Anterior cingulate cortex (tissue), 58 donors: ENCODE data around the gene SOHLH1.

ENCODE experiments used
- DNase-seq, 58 donors: peaks; one replicate each; lab custom pipeline; 2025; lab: John Stamatoyannopoulos, UW

The SOHLH1 gene

DNA sequence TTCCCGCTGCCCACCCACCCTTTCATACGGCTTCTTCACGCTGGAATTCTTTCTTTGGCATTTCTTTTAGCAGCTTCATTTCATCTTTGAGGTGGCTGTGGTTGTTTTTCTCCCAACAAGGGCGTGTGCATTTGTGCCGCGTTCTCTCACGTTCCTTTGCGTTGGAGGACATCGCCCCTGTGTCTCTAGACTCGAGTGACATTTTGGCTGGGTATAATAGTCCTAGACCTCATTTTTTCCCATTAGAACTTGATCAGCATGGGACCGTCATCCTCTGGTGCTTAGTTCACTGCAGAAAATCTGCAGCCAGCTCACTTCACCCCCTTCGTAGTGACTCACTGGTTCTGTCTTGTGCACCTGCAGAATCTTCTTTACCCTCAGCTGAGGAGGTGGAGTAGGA, 32.2 kb upstream of the SOHLH1 start:
- no peak for DNase-seq

DNA sequence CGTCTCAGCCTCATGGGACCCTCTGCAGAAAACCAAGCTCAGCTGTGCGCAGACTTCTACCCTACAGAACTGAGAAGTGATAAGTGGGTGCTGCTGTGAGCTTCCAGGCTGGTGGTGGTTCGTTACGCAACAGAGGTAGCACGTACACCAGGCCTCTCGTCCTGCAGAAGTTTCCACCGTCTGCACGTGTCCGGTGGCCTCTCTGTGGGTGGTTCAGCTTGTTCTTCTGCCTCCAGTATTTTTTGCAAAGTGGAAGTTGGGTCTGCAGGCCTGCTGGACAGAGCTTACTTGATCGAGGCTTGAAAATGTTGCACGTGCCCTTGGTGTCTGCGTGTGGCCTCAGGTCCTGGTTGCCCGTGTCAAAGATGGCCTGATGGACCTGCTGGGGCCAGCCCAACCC, 30.2 kb upstream of the SOHLH1 start:
- DNase-seq = no peak

DNA sequence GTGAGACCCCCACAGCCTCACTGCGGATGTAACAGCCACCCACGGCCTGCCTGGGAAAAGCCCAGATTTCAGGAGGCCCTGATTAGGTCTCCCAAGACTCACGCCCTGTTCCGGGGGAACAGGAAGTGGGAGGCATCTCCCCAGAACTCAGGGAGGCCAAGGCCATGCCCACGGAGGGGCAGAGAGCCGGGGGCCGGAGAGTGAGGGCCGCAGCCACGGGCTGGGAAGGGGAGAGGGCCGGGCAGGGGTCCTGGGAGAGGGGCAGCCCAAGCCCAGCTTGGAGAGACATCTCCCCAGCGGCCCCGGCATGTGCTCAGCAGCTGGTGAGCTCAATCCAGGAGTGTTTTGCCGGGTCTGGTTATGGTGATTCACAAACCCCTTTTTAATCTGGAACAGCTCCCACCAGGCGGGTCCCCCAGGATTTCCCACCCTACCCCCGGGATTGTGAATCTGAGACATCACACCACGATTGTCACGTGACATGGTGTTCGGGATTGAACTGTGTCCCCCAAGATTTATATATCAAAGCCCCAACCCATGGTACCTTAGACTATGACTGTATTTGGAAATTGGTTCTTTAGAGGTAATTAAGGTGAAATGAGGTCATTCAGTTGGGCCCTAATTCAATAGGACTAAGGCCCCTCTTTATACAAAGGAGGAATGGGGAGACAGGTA, 29.3 kb upstream of the SOHLH1 start:
- DNase-seq = no peak

DNA sequence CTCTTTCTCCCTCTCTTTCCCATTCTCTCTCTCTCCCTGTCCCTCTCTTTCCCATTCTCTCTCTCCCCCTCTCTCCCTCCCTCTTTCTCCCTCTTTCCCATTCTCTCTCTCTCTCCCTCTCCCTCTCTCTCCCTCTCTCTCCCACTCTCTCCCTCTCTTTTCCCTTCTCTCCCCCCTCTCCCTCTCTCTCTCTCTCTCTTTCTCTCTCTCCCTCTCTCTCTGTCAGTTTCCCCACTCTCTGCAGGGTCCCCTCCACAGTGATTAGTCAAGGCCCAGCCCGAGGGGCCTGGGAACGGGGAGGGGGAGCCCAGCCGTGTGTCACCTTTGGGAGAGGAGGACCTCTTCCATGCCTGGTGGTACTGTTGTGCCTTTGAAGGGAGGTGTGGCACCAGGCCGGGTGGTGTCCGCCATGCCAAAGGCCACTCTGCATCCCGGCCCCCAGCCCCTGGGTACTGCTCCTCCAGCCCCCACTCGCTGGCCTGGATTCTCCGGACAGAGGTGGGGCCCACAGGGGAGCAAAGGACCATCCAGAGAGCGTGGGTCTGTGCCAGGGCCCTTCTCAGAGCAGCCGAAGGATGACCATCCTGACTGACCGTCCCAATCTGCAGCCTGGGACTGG, 28.1 kb upstream of the SOHLH1 start:
- no peak for DNase-seq

DNA sequence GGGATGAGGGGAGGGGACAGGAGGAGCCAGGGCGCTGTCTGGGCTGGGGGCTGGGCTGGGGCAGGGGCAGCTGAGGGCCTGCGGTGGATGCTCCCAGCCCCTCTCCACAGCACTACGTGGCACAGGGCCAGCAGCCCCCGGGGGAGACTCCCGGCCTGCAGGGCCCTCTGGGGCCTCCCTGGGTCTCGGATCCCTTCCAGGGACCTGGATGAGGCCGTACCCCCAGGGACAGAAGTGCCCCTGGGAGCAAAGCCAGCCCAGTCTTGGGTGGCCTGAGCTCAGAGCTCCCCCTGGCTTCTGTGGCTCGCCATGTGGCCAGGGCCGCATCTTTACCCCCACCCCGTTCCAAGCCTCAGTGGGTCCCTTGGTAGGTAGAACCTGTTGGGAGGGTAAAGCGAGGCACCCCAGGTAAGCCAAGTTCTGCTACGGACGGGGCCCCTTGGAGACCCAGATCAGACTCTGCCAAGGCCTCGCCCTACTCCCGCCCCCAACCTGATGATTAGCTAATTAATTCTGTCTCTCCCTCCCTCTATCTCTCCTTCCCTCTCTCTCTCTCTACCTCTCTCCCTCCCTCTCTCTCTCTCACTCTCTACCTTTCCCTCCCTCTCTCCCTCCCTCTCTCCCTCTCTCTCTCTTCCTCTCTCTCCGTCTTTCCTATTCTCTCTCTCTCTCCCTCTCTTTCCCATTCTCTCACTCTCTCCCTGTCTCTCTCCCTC, 27.0 kb upstream of the SOHLH1 start:
- no peak for DNase-seq

DNA sequence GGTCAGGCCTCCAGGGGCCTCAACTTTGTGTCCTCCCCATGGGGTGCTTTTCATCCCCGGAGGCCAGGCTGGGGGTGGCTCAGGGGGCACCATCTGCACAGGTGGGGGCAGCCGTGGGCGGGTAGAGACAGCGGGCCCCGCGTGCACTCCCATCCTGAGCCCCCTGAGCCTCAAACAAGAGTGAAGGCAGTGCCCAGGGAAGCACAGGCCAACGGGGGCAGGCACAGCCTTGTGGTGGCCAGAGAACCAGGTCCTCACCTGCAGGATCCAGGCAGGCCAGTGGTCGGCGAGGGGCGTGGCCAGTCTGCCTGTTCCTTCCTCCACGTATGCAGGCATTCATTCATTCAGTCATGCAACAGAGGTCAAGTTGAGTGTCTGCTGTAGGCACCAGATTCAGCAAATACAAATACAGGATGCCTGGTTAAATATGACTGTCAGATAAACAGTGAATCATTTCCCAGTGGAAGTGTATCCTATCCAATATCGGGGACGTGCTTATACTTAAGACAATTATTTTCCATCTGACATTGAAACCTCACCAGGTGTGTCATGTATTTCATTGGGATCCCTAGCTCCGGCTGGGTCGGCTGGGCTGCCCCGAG, 25.0 kb upstream of the SOHLH1 start:
- DNase-seq = no peak

DNA sequence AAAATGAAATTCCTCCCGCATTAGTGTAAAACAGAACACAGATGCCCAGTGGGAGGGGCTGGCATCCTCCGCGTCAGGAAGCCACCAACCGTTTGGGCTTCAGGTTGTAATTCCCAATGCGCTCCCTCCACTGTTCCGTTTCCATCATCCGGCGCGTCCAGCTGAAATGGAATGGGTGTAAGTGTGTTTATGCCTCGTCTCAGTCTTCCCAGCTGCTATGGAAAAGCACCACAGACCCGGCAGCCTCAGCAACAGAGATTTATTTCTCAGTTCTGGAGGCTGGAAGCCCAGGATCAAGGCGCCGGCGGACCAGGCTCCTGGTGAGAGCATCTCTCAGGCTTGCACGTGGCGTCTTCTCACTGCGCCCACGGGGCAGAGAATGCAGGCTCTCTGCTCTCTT, 23.1 kb upstream of the SOHLH1 start:
- DNase-seq = peak in 24 of 58 donors; percentile 10 to 79 (median 32)

DNA sequence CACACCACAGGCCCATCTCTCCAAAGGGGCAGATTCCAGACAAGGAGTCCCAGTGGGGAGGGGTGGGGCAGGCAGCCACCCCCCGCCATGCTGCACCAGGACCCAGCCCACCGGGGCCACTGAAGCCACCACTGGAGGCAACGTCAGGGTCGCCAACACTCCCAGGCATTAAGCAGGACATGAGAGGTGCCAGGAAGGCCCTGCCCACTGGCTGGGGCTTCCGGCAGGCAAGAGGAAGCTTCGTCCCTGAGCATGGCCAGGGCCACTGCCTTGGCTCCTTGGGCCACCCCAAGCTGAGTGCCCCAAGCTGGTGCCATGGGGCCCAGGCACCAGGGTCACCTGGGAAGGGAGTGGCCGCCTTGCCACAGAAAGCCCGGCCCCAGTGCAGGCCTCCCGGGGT, 20.2 kb upstream of the SOHLH1 start:
- DNase-seq = no peak

DNA sequence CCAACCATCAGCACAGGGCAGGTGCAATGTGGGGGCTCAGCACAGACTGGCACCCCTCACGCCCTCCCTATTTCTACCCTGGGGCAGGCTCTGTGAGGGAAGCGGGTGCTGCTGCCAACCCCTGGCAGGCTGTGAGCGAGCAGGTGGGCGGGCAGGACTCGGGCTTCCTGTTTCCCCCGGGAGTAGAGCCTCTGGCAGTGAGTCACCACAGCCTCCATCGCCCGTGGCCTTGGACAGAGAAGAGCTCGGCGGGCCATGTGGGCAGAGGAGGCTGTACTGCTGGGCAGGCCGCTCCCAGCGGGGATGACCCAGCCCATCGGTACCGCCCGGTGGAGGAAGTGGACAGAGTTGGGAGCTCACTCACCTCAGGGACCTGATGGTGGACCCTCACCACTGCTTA, 19.3 kb upstream of the SOHLH1 start:
- peak in 26 of 58 donors; percentile 12 to 68 (median 35) for DNase-seq

DNA sequence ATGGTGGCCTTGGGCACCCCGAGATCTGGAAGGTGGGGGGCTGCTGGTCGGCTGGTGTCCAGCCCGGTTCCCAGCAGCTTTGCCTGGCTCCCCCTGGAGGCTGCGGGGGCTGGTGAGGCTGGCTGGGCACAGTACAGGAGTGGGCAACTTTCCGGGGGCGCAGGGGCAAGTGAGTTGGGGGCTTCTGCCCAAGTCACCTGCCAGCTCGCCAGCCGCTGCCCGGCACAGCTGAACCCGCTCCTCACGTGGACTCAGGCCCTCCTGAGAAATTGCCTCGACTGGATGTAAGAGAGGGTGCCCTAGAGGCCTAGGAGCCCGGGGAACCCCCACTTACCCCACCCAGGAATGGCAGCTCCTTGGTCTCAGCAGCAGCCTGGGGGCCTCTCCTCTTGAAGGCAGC, 18.1 kb upstream of the SOHLH1 start:
- no peak for DNase-seq

DNA sequence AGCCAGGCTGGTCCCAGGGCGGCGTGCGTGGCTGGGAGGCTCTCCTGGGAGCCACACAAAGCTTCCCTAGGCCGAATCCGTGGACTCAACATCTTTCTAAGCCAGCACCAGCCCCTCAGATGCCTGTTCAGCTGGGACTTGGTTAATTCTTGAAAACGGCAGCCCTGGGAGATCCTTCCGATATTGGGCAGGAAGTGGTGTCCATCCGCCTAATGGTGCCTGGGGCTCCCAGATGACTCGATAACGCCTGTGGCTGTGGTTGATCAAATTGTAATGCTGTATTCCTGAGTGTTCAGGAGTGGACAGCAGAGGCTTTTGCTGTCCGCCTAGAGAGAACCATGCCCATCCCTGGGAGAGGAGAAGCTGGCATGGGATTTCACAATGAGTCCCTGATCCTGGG, 16.8 kb upstream of the SOHLH1 start:
- no peak for DNase-seq

DNA sequence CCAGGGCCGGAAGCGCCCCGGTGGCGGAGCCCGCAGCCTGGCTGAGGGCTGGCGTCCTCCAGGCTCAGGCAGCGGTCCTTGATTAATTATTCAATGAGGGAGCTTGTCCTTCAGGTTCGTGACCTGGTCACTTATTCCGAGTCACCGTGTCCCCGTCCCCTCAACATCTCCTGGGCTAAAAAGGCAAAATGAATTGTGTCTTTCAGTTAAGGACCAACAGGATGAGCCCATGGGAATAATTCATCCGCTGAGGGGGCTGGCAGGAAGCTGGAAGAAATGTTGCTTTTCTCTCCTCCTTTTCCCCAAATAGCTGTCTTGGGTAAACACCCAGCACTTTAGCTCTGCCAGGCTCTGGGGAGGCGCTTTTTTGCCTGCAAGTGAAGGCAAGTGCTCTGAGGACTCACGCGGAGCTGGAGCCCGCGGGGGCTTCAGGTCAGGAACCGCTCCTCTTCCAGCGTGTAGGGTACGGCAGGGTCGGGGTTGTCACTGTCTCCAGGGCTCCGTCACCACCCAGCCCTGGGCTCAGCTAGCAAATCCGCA, 15.8 kb upstream of the SOHLH1 start:
- DNase-seq = peak in 9 of 58 donors; percentile 11 to 44 (median 26)

DNA sequence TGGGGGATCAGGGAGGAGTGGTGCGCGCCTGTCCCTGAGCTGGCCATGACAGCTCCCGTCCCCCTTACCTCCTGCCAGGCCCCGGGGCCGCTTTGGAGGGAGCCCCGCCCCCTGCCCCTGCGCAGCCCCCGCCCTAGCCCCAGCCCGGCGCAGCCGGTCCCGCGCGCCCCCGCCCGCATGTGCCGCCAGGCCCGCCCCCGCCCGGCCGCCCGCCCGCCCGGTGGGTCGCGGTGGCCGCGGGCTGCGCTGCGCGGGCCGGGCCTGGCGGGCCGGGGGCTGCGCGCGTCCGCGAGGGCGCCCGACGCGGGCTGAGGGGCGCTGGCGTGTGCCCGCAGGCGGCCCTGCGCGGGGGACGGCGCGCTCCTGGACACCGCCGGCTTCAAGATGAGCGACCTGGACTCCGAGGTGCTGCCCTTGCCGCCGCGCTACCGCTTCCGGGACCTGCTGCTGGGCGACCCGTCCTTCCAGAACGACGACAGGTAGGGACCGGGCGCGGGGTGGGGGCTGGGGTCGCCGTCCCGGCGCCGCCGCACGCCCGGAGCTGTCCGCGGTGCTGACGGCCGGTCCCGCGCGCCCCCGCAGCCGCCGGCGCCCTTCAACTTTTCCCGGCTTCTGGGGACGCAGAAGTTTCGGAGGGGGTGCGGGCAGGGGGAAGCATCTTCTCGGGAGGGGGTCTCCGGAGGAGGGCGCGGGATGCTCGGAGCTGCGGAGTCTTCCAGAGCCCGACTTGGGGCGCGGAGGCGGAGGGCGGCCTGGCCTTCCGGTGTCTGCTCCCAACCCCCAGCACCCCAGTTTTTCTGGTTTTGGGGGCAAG, 15.2 kb upstream of the SOHLH1 start:
- DNase-seq = no peak

DNA sequence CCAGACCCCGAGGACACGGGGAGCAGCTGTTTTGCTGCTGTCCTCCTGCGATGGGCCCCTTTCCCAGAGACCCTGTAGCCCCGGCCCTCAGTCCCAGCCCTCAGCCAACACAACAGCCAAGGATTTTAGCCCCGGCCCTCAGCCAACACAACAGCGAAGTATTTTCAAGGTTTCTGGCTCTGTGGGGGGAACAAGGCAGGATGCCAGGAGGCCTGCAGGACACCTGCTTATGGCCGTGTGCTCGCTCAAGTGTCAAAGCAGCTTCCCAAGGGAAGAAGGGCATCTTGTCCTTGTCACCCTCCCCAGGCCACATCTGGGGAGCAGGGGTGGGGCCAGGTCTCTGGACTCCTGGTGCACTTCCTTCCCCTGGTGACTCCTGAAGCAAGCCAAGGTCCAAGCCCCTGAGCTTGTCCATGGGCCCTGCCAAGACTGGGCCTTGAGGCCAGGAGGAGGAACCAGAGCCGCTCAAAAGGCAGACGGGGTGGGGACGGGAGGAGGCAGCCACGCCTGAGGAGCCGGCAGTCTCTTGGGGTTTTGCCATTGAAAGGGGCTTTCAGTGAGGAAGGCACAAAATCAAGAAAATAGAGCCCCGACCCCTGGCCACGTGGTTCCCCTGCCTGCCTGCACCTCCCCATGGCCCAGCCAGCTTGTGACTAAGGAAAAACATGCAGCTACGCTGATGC, 13.5 kb upstream of the SOHLH1 start:
- DNase-seq = no peak

DNA sequence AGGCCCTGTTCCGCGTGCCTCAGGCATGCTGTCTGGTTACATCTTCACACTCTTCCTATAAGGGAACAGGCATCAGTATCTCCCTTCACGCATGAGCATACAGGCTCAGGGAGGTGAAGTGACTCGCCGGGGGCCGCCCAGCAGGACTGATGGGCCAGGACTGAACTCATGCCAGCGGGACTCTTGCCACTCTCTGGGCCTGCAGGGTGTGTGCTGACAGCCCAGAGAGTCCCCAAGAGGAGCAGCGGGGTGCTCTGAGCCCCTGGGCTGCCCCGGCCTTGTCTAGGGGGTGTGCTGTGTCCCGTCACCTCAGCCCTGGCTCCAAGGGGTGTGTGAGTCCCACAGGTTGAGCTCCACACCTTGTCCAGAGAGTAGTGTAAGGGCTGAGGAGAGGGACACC, 12.6 kb upstream of the SOHLH1 start:
- no peak for DNase-seq

DNA sequence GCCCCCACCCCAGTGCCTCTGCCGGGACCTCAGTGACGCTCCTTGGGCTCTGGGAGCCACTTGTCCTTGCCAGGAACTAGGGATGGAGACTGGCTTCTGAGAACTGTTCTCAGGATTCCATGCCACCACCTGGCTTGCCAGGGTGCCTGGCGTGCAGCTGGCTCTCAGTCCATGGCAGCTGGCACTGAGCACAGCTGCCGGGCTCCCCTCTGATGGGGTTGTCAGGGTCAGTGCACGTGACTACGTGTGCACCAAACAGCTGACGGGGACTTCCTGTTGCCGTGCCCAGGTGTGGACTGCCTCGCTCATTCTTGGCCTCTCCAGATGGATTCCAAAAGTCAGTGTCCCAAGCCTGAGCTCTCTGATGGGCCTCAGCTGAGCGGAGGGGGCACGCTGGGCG, 12.1 kb upstream of the SOHLH1 start:
- DNase-seq = no peak

DNA sequence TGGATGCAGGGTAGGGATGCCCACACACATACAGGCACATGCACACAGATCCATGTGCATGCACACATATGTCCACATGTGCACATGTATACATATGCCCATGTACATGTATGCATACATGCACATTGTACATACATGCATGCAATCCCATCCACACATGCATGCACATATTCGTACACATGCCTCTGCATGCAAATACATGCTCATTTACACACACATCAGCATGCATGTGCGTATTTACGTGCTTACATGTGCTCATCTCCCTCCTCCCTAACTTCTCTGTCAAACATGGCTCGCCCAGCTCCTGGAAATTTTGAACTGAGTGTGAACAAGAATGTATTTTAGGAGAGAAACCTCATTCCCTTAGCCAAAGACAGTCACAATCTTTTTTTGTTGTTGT, 8.9 kb upstream of the SOHLH1 start:
- DNase-seq = no peak

DNA sequence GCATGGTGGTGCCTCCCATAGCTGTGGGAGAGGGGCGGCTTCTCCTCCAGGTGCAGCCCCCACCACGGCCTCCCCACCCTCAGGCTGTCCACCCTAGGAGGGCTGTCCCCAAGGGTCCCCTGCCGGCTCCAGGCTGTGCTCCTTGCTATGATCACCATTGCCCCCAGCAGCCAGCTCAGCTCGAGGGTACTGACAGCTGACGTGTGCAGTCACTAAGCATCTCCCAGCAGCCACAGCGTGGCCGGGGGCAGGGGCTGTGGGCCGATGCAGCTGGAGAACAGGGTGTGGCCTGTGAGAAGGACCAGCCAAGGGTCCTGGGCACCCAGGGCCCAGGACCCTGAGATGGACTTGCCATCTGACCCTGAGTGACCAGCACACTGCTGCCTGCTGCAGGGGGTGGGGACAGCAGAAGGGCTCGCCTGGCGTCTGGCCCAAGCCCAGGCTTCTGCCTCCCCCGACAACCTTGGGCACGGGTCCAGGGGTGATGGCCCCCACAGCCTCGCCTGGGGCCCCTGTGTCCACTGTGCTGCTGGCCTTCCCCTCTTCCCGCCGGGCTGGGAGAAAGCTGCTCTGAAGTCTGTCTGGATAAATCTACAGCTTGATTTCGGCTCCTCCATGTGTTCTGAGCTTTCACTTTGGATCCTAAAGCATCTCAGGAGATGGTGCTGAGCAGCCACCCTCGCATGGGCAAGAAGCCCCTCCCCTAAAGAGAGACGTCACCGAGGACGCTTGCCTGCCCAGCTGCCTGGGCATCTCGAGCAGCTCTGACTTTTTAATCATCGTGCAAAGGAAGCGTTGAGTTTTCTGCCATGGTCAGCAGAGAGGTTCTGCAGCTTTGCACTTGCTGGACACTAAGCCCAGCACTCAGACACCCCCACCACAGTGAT, 8.2 kb upstream of the SOHLH1 start:
- peak in 25 of 58 donors; percentile 10 to 81 (median 39) for DNase-seq

DNA sequence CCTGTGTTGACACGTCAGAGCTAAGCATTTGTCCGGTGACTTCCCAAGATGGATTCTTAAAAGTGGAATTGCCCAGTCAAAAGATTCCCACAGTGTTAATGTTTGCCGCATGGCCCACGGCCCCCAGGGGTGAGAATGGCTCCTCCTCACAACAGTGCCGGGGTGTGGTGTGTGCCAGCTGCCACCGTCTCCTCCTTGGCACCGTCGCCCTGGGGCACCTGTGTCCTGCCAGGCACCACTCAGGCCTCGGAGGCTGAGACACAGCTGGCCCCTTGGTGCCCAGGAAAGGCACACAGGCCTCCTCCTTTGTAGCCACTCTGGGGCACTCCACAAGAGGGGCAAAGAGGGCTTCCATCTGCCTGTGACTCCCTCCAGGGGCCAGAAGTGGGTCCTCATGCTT, 7.0 kb upstream of the SOHLH1 start:
- DNase-seq = no peak
